Endodermal cell (in vitro differentiated cells): ENCODE measurements around the gene MOV10L1. TPM values are rescaled to one million over a fixed set of nuclear protein-coding genes. Genes with fewer than 3 reads are reported as not detected.
A peak's percentile ranks its signal among the peaks of the same experiment; 100 is the strongest.
"Not testable (repeated sequence)": the region's sequence is repeated elsewhere in the genome, so short reads cannot be mapped to it uniquely, and the experiment has no call there.

Experiments
- DNase-seq: peaks from one replicate; pipeline ENCODE4 v3.0.0-alpha.2; 2017
- H3K27ac ChIP-seq: 2 replicates; pipeline ENCODE4 v1.5.1; 2013; ENCODE audit warnings: mild to moderate bottlenecking, low read depth, low read length, moderate library complexity
- H3K27me3 ChIP-seq: 2 replicates; pipeline ENCODE4 v1.6.1; 2013; ENCODE audit warnings: mild to moderate bottlenecking, low read length, moderate library complexity; ENCODE audit not compliant: insufficient read depth, control insufficient read depth, poor library complexity, severe bottlenecking
- H3K36me3 ChIP-seq: 2 replicates; pipeline ENCODE4 v1.7.0; 2013; ENCODE audit warnings: mild to moderate bottlenecking, low read length, moderate library complexity; ENCODE audit not compliant: control insufficient read depth, insufficient read depth
- H3K4me1 ChIP-seq: one replicate; pipeline ENCODE4 v1.7.0; 2013; ENCODE audit warnings: low read length; ENCODE audit not compliant: control insufficient read depth, insufficient read depth
- H3K4me3 ChIP-seq: 2 replicates; pipeline ENCODE4 v1.5.1; 2013; ENCODE audit warnings: mild to moderate bottlenecking, low read length, moderate library complexity
- H3K9ac ChIP-seq: 2 replicates; pipeline ENCODE4 v1.6.1; 2013; ENCODE audit warnings: mild to moderate bottlenecking, low read length, moderate library complexity; ENCODE audit not compliant: poor library complexity, severe bottlenecking; ENCODE audit errors: extremely low read depth
- H3K9me3 ChIP-seq: 2 replicates; pipeline ENCODE4 v1.6.1; 2013; ENCODE audit warnings: mild to moderate bottlenecking, low read length, moderate library complexity; ENCODE audit not compliant: control insufficient read depth
- H3K27ac Mint-ChIP-seq: 2 replicates; pipeline ENCODE4 v1.8.0; 2020; ENCODE audit warnings: mixed read lengths
- H3K27me3 Mint-ChIP-seq: 2 replicates; pipeline ENCODE4 v1.8.0; 2021; ENCODE audit warnings: mild to moderate bottlenecking, mixed read lengths; ENCODE audit not compliant: insufficient read depth
- H3K36me3 Mint-ChIP-seq: 2 replicates; pipeline ENCODE4 v1.8.0; 2020; ENCODE audit warnings: low read depth, mixed read lengths
- H3K4me1 Mint-ChIP-seq: 2 replicates; pipeline ENCODE4 v1.8.0; 2020; ENCODE audit warnings: mixed read lengths
- H3K4me3 Mint-ChIP-seq: 2 replicates; pipeline ENCODE4 v1.8.0; 2020; ENCODE audit warnings: mild to moderate bottlenecking, moderate library complexity, mixed read lengths
- H3K9me3 Mint-ChIP-seq: 2 replicates; pipeline ENCODE4 v1.8.0; 2020; ENCODE audit warnings: mild to moderate bottlenecking, mixed read lengths
- WGBS, 2 experiments: methylation state at CpG; one replicate each; pipeline versions ENCODE4 v1.1.5 to v1.1.7; 2013; ENCODE audit warnings: missing lambda C conversion rate in 2 of 2, mixed read lengths in 1 of 2; ENCODE audit not compliant: insufficient coverage in 1 of 2, insufficient read length in 1 of 2; 5-methylcytosine and 5-hydroxymethylcytosine counted together
- total RNA-seq, 2 donors: library from RNA; stranded (reverse); fragmentation: NEBNext Ultra II Directional in 1 of 2; extraction: Animal tissue kit (Norgen Biotek cat#: 25700) in 1 of 2; gene quantifications; 2 replicates in 1 of 2; 3 replicates in 1 of 2; pipeline ENCODE4 v1.2.1, GENCODE V29; 2021
- TF ChIP-seq, protein P1 (sequence below): fragments of 200-600 bp; sonication (generic); conservative IDR thresholded peaks from 2 replicates; pipeline ENCODE4 v1.5.0; 2021; ENCODE audit warnings: antibody characterized with exemption, mild to moderate bottlenecking

MOV10L1 gene
- total RNA-seq, 2 donors from 2014 or later = 0.31 TPM; not detected in 1

- 93 to 100% methylated on average over 6 to 7 of the region's 7 CpGs for WGBS, 2 experiments
- no peak overlapping the region for H3K27ac Mint-ChIP-seq
- Histone ChIP-seq H3K4me1 (peaks cover 2% of the 10 kb centered on the region), H3K4me3 (no peak overlapping the region), H3K27ac (no peak overlapping the region), H3K9ac (no peak overlapping the region), H3K9me3 (peaks cover 7% of the 10 kb centered on the region), H3K27me3 (no peaks in the 10 kb centered on the region), H3K36me3 (peaks cover 26% of the 10 kb centered on the region)
- H3K4me1 Mint-ChIP-seq = peaks cover 6% of the 10 kb centered on the region
- no peak overlapping the region for H3K4me3 Mint-ChIP-seq
- H3K27me3 Mint-ChIP-seq = peaks cover 3% of the 10 kb centered on the region
- H3K36me3 Mint-ChIP-seq = peaks cover 33% of the 10 kb centered on the region
- H3K9me3 Mint-ChIP-seq = peaks cover 3% of the 10 kb centered on the region
- DNase-seq = no peak
- TF ChIP-seq, protein P1, sequence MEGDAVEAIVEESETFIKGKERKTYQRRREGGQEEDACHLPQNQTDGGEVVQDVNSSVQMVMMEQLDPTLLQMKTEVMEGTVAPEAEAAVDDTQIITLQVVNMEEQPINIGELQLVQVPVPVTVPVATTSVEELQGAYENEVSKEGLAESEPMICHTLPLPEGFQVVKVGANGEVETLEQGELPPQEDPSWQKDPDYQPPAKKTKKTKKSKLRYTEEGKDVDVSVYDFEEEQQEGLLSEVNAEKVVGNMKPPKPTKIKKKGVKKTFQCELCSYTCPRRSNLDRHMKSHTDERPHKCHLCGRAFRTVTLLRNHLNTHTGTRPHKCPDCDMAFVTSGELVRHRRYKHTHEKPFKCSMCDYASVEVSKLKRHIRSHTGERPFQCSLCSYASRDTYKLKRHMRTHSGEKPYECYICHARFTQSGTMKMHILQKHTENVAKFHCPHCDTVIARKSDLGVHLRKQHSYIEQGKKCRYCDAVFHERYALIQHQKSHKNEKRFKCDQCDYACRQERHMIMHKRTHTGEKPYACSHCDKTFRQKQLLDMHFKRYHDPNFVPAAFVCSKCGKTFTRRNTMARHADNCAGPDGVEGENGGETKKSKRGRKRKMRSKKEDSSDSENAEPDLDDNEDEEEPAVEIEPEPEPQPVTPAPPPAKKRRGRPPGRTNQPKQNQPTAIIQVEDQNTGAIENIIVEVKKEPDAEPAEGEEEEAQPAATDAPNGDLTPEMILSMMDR = no peak
Measured at GRCh38 chr22:50204571-50204970, 114.8 kb downstream of the MOV10L1 start.

GRCh38 chr22:50204998-50205397 lies 115.2 kb downstream of the MOV10L1 start:
- not testable (repeated sequence) for H3K4me1 Mint-ChIP-seq, H3K27me3 ChIP-seq, H3K4me1 ChIP-seq, H3K27me3 Mint-ChIP-seq, H3K27ac ChIP-seq, H3K4me3 ChIP-seq, H3K9ac ChIP-seq, H3K4me3 Mint-ChIP-seq, H3K9me3 Mint-ChIP-seq, H3K9me3 ChIP-seq, DNase-seq
- peak overlapping the region; percentile 9 for H3K27ac Mint-ChIP-seq
- H3K36me3 Mint-ChIP-seq = peaks cover 37% of the 10 kb centered on the region
- H3K36me3 ChIP-seq = peaks cover 28% of the 10 kb centered on the region
- 94 to 97% methylated on average over 9 of the region's 9 CpGs for WGBS, 2 experiments

- H3K4me3 Mint-ChIP-seq = no peak overlapping the region
- TF ChIP-seq, protein P1 = no peak
- 95 to 96% methylated on average over 40 to 45 of the region's 45 CpGs for WGBS, 2 experiments
- DNase-seq = no peak
- H3K9me3 Mint-ChIP-seq = peaks cover 3% of the 10 kb centered on the region
- peaks cover 7% of the 10 kb centered on the region for H3K9me3 ChIP-seq
- no peaks in the 10 kb centered on the region for H3K4me1 ChIP-seq
- no peak overlapping the region for H3K9ac ChIP-seq
- no peak overlapping the region for H3K27ac ChIP-seq
- no peak overlapping the region for H3K27ac Mint-ChIP-seq
- H3K27me3 Mint-ChIP-seq = peaks cover 3% of the 10 kb centered on the region
- no peaks in the 10 kb centered on the region for H3K27me3 ChIP-seq
- peaks cover 39% of the 10 kb centered on the region for H3K36me3 Mint-ChIP-seq
- H3K36me3 ChIP-seq = peaks cover 37% of the 10 kb centered on the region
- H3K4me3 ChIP-seq = no peak overlapping the region
- peaks cover 5% of the 10 kb centered on the region for H3K4me1 Mint-ChIP-seq
Measured at GRCh38 chr22:50205781-50206569, 116.2 kb downstream of the MOV10L1 start.
